Osteoblast (primary cell): Measurements from ENCODE around the gene KRTAP10-2. TPM values are rescaled to one million over a fixed set of nuclear protein-coding genes. Genes with fewer than 3 reads are reported as not detected.
A peak's percentile ranks its signal among the peaks of the same experiment; 100 is the strongest.

ENCODE experiments used
- DNase-seq: peaks from one replicate; pipeline ENCODE4 v3.0.0; 2011; ENCODE audit warnings: low spot score, mixed read lengths; ENCODE audit not compliant: insufficient read length; ENCODE audit errors: missing footprints
- H2AFZ ChIP-seq: 2 replicates; pipeline ENCODE4 v1.6.0; 2011; ENCODE audit warnings: mild to moderate bottlenecking, low read length
- H3K27ac ChIP-seq: 2 replicates; pipeline ENCODE4 v1.5.1; 2011; ENCODE audit warnings: mild to moderate bottlenecking, low read depth, low read length, moderate library complexity
- H3K27me3 ChIP-seq: 2 replicates; pipeline ENCODE4 v1.6.0; 2012; ENCODE audit warnings: mild to moderate bottlenecking, control low read depth, inconsistent platforms, low read length, moderate library complexity; ENCODE audit not compliant: insufficient read depth
- H3K36me3 ChIP-seq: 2 replicates; pipeline ENCODE4 v1.5.1; 2011; ENCODE audit warnings: mild to moderate bottlenecking, low read length, control low read depth, moderate library complexity; ENCODE audit not compliant: insufficient read depth
- H3K4me1 ChIP-seq: 2 replicates; pipeline ENCODE4 v1.5.1; 2011; ENCODE audit warnings: mild to moderate bottlenecking, low read length, control low read depth, moderate library complexity; ENCODE audit not compliant: insufficient read depth
- H3K4me2 ChIP-seq: 2 replicates; pipeline ENCODE4 v1.6.0; 2011; ENCODE audit warnings: mild to moderate bottlenecking, low read length; ENCODE audit not compliant: insufficient read depth
- H3K4me3 ChIP-seq: fragments of 200-600 bp; sonication (generic); 3 replicates; pipeline ENCODE4 v1.5.1; 2012; ENCODE audit warnings: mild to moderate bottlenecking, low read length, inconsistent platforms; ENCODE audit not compliant: insufficient read depth
- H3K79me2 ChIP-seq: 2 replicates; pipeline ENCODE4 v1.6.0; 2012; ENCODE audit warnings: mild to moderate bottlenecking, low read length, control low read depth, inconsistent platforms; ENCODE audit not compliant: insufficient read depth
- H3K9me3 ChIP-seq: 2 replicates; pipeline ENCODE4 v1.5.1; 2011; ENCODE audit warnings: low read depth, low read length, control low read depth
- H4K20me1 ChIP-seq: 2 replicates; pipeline ENCODE4 v1.6.0; 2012; ENCODE audit warnings: mild to moderate bottlenecking, low read length, control low read depth; ENCODE audit not compliant: insufficient read depth
- total RNA-seq: library from RNA; depleted of rRNA; stranded (reverse); fragments of >200 nt; gene quantifications from 2 replicates; pipeline ENCODE4 v1.2.3, GENCODE V29; 2012
- TF ChIP-seq, protein P1 (sequence below): IDR thresholded peaks from 2 replicates; pipeline ENCODE4 v1.5.1; 2011; ENCODE audit warnings: mild to moderate bottlenecking, low read depth, low read length, moderate library complexity; ENCODE audit errors: extremely low read depth

Gene KRTAP10-2
- total RNA-seq, 1 donor = not detected

DNA sequence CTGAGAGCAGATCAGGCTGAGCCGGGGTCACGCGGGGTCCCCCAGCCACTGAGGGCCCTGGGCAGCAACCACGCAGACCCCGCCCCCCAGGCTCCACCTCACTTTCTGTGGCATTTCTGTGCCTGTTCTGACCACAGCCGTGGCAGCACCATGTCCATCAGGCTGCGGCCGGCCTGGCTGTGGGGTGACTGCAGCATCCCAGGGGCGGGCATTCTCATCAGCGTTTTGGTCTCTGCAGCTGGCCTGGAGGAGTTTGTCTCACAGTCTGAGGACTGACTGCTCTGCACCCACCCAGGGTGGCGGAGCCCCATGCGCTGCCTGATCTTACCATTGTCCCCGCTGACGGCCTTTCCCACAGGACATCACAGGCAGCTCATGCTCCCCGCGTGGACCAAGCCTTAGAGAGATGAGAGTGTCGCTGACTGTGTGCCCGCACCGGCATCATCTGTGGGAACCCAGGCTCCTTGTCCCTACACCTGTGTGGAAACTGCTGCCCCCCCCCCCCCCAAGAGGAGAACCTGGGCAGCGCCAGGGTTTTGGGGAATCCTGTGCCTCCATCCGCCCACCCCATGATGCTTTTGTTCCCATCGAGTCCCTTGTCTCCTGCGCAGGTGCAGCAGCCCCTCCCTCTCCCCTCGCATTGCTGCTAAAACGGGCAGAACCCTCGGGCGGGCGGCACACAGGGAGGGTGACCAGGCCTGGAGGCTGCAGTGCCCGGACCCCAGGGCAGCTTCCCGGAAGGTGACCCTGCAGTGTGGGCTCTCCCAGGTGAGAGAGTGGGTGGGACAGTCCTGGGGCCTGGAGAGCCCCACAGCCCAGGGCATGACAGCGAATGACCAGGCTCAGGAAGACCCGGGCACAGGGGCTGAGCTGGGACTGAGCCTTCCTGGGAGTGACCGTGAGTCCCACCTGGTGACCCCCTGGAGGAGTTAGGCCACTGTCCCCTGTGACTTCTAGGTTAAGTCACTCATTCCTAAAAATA, 13.1 kb downstream of the KRTAP10-2 start:
- H3K27me3 ChIP-seq = no peaks in the 10 kb centered on the region
- no peak overlapping the region for H3K4me2 ChIP-seq
- TF ChIP-seq, protein P1, sequence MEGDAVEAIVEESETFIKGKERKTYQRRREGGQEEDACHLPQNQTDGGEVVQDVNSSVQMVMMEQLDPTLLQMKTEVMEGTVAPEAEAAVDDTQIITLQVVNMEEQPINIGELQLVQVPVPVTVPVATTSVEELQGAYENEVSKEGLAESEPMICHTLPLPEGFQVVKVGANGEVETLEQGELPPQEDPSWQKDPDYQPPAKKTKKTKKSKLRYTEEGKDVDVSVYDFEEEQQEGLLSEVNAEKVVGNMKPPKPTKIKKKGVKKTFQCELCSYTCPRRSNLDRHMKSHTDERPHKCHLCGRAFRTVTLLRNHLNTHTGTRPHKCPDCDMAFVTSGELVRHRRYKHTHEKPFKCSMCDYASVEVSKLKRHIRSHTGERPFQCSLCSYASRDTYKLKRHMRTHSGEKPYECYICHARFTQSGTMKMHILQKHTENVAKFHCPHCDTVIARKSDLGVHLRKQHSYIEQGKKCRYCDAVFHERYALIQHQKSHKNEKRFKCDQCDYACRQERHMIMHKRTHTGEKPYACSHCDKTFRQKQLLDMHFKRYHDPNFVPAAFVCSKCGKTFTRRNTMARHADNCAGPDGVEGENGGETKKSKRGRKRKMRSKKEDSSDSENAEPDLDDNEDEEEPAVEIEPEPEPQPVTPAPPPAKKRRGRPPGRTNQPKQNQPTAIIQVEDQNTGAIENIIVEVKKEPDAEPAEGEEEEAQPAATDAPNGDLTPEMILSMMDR = no peak
- peak; percentile 56 for DNase-seq
- H3K4me1 ChIP-seq = no peaks in the 10 kb centered on the region
- H3K4me3 ChIP-seq = no peak overlapping the region
- no peak overlapping the region for H2AFZ ChIP-seq
- H3K79me2 ChIP-seq = no peaks in the 10 kb centered on the region
- H3K9me3 ChIP-seq = no peaks in the 10 kb centered on the region
- H4K20me1 ChIP-seq = no peaks in the 10 kb centered on the region
- H3K36me3 ChIP-seq = no peaks in the 10 kb centered on the region
- no peak overlapping the region for H3K27ac ChIP-seq

DNA sequence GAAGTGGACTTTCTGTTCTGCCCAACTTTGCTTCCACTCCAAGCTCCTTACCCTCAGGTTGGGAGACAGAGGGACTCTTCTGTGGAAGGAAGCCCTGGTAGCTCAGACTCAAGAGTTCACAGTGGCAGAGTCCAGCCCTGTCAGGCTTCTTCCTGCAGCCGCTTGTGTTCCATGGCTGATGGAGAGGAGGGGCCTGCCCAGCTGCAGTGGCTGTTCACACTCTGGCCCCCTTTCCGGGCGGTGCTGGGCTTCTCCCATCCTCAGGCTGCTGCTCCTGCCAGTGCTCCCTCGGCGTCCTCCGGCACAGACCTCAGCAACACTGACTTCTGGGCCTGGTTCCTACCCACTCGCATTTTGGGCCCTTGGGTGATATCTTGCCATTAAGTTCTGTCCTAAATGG, 15.3 kb downstream of the KRTAP10-2 start:
- Histone ChIP-seq H3K4me1 (no peaks in the 10 kb centered on the region), H3K27ac (no peak overlapping the region), H3K4me2 (no peak overlapping the region), H3K27me3 (no peaks in the 10 kb centered on the region), H3K4me3 (no peak overlapping the region), H2AFZ (no peak overlapping the region), H3K36me3 (no peaks in the 10 kb centered on the region), H3K9me3 (no peaks in the 10 kb centered on the region), H3K79me2 (no peaks in the 10 kb centered on the region), H4K20me1 (no peaks in the 10 kb centered on the region)
- TF ChIP-seq, protein P1 = no peak
- peak; percentile 50 for DNase-seq

DNA sequence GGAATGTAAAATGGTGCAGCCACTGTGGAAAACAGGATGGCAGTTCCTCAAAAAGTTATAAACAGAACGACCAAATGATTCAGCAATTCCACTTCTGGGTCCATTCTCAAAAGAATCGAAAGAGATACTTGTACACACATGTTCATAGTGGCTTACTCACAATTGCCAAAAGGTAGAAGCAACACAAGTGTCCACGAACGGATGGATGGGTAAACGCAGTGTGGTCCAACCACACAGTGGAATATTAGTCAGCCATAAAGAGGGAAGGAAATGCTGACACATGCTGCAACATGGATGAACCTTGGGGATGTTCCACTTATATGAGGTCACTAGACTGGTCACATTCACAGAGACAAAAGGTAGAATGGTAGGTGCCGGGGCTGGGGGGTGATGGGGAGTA, 16.6 kb downstream of the KRTAP10-2 start:
- H3K27ac ChIP-seq = no peak overlapping the region
- TF ChIP-seq, protein P1 = no peak
- no peak overlapping the region for H2AFZ ChIP-seq
- H4K20me1 ChIP-seq = no peaks in the 10 kb centered on the region
- H3K4me3 ChIP-seq = no peak overlapping the region
- H3K79me2 ChIP-seq = no peaks in the 10 kb centered on the region
- no peaks in the 10 kb centered on the region for H3K27me3 ChIP-seq
- no peak overlapping the region for H3K4me2 ChIP-seq
- no peaks in the 10 kb centered on the region for H3K9me3 ChIP-seq
- no peaks in the 10 kb centered on the region for H3K4me1 ChIP-seq
- H3K36me3 ChIP-seq = no peaks in the 10 kb centered on the region
- no peak for DNase-seq

DNA sequence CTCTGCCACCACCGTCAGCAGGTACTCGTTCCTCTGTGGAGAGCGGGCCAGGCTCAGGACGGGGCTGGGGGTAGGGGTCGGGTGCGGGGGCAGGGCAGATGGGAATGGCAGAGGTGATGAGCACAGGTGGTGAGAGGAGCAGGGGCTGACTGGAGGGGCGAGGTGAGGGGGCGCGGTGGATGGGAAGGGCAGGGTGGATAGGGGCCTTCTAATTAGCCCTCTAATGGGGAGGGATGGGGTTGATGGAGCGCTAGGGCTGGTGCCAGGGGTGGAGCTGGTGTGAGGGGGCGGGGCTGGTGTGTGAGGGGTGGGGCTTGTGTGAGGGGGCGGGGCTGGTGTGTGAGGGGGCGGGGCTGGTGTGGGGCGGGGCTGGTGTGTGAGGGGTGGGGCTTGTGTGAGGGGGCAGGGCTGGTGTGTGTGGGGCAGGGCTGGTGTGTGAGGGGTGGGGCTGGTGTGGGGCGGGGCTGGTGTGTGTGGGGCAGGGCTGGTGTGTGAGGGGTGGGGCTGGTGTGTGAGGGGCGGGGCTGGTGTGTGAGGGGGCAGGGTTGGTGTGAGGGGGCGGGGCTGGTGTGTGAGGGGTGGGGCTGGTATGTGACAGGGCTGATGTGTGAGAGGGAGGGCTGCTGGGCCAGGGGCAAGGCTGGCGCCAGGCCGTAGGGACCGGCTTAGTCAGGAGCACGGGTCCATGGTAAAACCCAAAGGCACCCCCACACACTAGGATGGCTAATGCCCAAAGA, 17.2 kb downstream of the KRTAP10-2 start:
- H3K27me3 ChIP-seq = no peaks in the 10 kb centered on the region
- H3K9me3 ChIP-seq = no peaks in the 10 kb centered on the region
- H2AFZ ChIP-seq = no peak overlapping the region
- H3K4me2 ChIP-seq = no peak overlapping the region
- H3K36me3 ChIP-seq = no peaks in the 10 kb centered on the region
- no peaks in the 10 kb centered on the region for H4K20me1 ChIP-seq
- H3K79me2 ChIP-seq = no peaks in the 10 kb centered on the region
- H3K4me1 ChIP-seq = no peaks in the 10 kb centered on the region
- TF ChIP-seq, protein P1 = no peak
- H3K27ac ChIP-seq = no peak overlapping the region
- H3K4me3 ChIP-seq = no peak overlapping the region
- DNase-seq = peak; percentile 36
